ENCODE results near the gene NHP2.

DNA sequence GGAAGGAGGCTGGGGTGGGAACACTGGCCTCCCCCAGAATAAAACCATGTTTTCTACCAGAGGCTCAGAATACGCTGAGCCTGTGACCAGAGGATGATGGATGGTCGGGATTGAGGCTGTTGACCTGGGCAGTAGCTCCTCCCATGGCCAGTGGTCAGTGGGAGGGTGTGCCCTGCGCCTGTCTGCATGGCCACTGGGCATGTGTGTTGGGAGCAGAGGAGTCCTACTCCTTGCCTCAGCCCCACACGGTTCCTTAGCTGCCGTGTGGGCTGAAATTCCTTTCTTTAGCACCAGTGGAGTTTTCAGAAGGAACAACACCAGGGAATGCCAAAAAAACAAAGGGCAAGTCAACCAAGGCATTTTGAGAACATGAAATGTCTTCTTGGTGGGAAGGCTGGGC, 31.3 kb downstream of the NHP2 start:
- no peak for TF ChIP-seq POLR2A (IDR thresholded peaks at IDR 0.05)
- TF ChIP-seq, protein P1, sequence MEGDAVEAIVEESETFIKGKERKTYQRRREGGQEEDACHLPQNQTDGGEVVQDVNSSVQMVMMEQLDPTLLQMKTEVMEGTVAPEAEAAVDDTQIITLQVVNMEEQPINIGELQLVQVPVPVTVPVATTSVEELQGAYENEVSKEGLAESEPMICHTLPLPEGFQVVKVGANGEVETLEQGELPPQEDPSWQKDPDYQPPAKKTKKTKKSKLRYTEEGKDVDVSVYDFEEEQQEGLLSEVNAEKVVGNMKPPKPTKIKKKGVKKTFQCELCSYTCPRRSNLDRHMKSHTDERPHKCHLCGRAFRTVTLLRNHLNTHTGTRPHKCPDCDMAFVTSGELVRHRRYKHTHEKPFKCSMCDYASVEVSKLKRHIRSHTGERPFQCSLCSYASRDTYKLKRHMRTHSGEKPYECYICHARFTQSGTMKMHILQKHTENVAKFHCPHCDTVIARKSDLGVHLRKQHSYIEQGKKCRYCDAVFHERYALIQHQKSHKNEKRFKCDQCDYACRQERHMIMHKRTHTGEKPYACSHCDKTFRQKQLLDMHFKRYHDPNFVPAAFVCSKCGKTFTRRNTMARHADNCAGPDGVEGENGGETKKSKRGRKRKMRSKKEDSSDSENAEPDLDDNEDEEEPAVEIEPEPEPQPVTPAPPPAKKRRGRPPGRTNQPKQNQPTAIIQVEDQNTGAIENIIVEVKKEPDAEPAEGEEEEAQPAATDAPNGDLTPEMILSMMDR (IDR thresholded peaks at IDR 0.05), result no peak

Data from adrenal gland (tissue), 5 donors.